Type B pancreatic cell (in vitro differentiated cells): ENCODE measurements around the gene TRMT2B. TPM values are rescaled to one million over a fixed set of nuclear protein-coding genes. Genes with fewer than 3 reads are reported as not detected.

Experiments
- DNase-seq: peaks from one replicate; pipeline ENCODE4 v3.0.0; 2021; ENCODE audit warnings: mixed read lengths; ENCODE audit not compliant: unreplicated experiment; ENCODE audit errors: extremely low spot score
- H3K27ac Mint-ChIP-seq: 2 replicates; pipeline ENCODE4 v1.8.0; 2021; ENCODE audit warnings: mild to moderate bottlenecking, mixed read lengths
- H3K27me3 Mint-ChIP-seq: 2 replicates; pipeline ENCODE4 v1.8.0; 2021; ENCODE audit warnings: mixed read lengths
- H3K36me3 Mint-ChIP-seq: 2 replicates; pipeline ENCODE4 v1.8.0; 2021; ENCODE audit warnings: mixed read lengths
- H3K4me1 Mint-ChIP-seq: one replicate; pipeline ENCODE4 v1.8.0; 2021; ENCODE audit warnings: mixed read lengths; ENCODE audit not compliant: unreplicated experiment
- H3K4me3 Mint-ChIP-seq: 2 replicates; pipeline ENCODE4 v1.8.0; 2021; ENCODE audit warnings: mild to moderate bottlenecking, mixed read lengths
- H3K9me3 Mint-ChIP-seq: 2 replicates; pipeline ENCODE4 v1.8.0; 2021; ENCODE audit warnings: mixed read lengths
- CTCF ChIP-seq: fragments of 200-600 bp; sonication (generic); conservative IDR thresholded peaks from 2 replicates; pipeline ENCODE4 v1.5.0; 2021; ENCODE audit warnings: antibody characterized with exemption, mild to moderate bottlenecking
- total RNA-seq: library from RNA; stranded (reverse); gene quantifications from 2 replicates; pipeline ENCODE4 v1.2.1, GENCODE V29; 2021; ENCODE audit warnings: low replicate concordance

The TRMT2B gene
- total RNA-seq, 1 donor from 2014 or later: 13.9 TPM

- no peak for DNase-seq
- Mint-ChIP-seq H3K27me3 (no peaks in the 10 kb centered on the region), H3K9me3 (no peaks in the 10 kb centered on the region), H3K4me3 (no peak overlapping the region), H3K27ac (no peak overlapping the region), H3K4me1 (no peaks in the 10 kb centered on the region), H3K36me3 (no peaks in the 10 kb centered on the region)
- no peak for TF ChIP-seq CTCF
These were observed 87.5 kb downstream of the TRMT2B start for GRCh38 chrX:100964362-100964761.

GRCh38 chrX:100962811-100963210 lies 89.1 kb downstream of the TRMT2B start:
- no peaks in the 10 kb centered on the region for H3K36me3 Mint-ChIP-seq
- H3K4me1 Mint-ChIP-seq: no peaks in the 10 kb centered on the region
- no peaks in the 10 kb centered on the region for H3K9me3 Mint-ChIP-seq
- TF ChIP-seq CTCF: no peak
- H3K27me3 Mint-ChIP-seq: no peaks in the 10 kb centered on the region
- no peak overlapping the region for H3K27ac Mint-ChIP-seq
- H3K4me3 Mint-ChIP-seq: no peak overlapping the region
- DNase-seq: no peak

Other genes starting within 250 kb of the TRMT2B start
- gene CSTF2, start 231.7 kb downstream of the TRMT2B start, total RNA-seq: 20.5 and 24.7 TPM in 2 replicates
- 0.70 and 1.2 TPM in 2 replicates for gene NOX1, start 177.8 kb downstream of the TRMT2B start, total RNA-seq
- 1.7 and 5.0 TPM in 2 replicates for gene XKRX, start 123.2 kb downstream of the TRMT2B start, total RNA-seq
- not detected in 2 replicates for gene ARL13A, start 82.4 kb downstream of the TRMT2B start, total RNA-seq
- 3.0 and 5.6 TPM in 2 replicates for gene TMEM35A, start 26.8 kb upstream of the TRMT2B start, total RNA-seq
- 5.5 and 18.8 TPM in 2 replicates for gene CENPI, start 46.1 kb upstream of the TRMT2B start, total RNA-seq
- 0.14 and 1.3 TPM in 2 replicates for gene DRP2, start 167.7 kb upstream of the TRMT2B start, total RNA-seq
- 0.21 TPM in 1 of 2 replicates, not detected in the other for gene TAF7L, start 239.2 kb upstream of the TRMT2B start, total RNA-seq